Activated effector memory CD4-positive, alpha-beta T cell treated with anti-CD3 and anti-CD28 coated beads, Interleukin-2, amount 50 U/mL, for 16 hours (primary cell): ENCODE results near the gene GALNT18.

Experiments
- DNase-seq: peaks from one replicate; pipeline ENCODE4 v3.0.0-alpha.2; 2020

The GALNT18 gene

GRCh38 chr11:11400635-11401232 lies 221.1 kb downstream of the GALNT18 start:
- no peak for DNase-seq

GRCh38 chr11:11400121-11400520 lies 221.7 kb downstream of the GALNT18 start:
- no peak for DNase-seq

- no peak for DNase-seq
These were observed 224.0 kb downstream of the GALNT18 start for GRCh38 chr11:11397781-11398180.

- DNase-seq, result no peak
These were observed 224.8 kb downstream of the GALNT18 start for GRCh38 chr11:11397036-11397415.

GRCh38 chr11:11396301-11397035 lies 225.3 kb downstream of the GALNT18 start:
- DNase-seq, result no peak

GRCh38 chr11:11395126-11395525 lies 226.7 kb downstream of the GALNT18 start:
- DNase-seq, result no peak

GRCh38 chr11:11394241-11394640 lies 227.6 kb downstream of the GALNT18 start:
- no peak for DNase-seq

- DNase-seq, result no peak
These were observed 229.9 kb downstream of the GALNT18 start for GRCh38 chr11:11391796-11392463.

- no peak for DNase-seq
These were observed 230.6 kb downstream of the GALNT18 start for GRCh38 chr11:11391169-11391568.

- no peak for DNase-seq
These were observed 231.6 kb downstream of the GALNT18 start for GRCh38 chr11:11390068-11390771.

- DNase-seq, result no peak
These were observed 232.6 kb downstream of the GALNT18 start for GRCh38 chr11:11389238-11389637.

- DNase-seq, result no peak
These were observed 234.0 kb downstream of the GALNT18 start for GRCh38 chr11:11387622-11388305.

- DNase-seq, result no peak
These were observed 234.6 kb downstream of the GALNT18 start for GRCh38 chr11:11387207-11387606.

- DNase-seq, result no peak
These were observed 237.0 kb downstream of the GALNT18 start for GRCh38 chr11:11384829-11385228.

GRCh38 chr11:11383995-11384394 lies 237.8 kb downstream of the GALNT18 start:
- no peak for DNase-seq

- DNase-seq, result no peak
These were observed 238.8 kb downstream of the GALNT18 start for GRCh38 chr11:11382858-11383532.

GRCh38 chr11:11381471-11382105 lies 240.2 kb downstream of the GALNT18 start:
- no peak for DNase-seq

GRCh38 chr11:11380883-11381282 lies 240.9 kb downstream of the GALNT18 start:
- no peak for DNase-seq

GRCh38 chr11:11380340-11380739 lies 241.5 kb downstream of the GALNT18 start:
- no peak for DNase-seq

GRCh38 chr11:11379661-11380060 lies 242.1 kb downstream of the GALNT18 start:
- DNase-seq, result no peak

GRCh38 chr11:11378184-11378940 lies 243.4 kb downstream of the GALNT18 start:
- no peak for DNase-seq
